H1 (cell line): ENCODE measurements around the gene CALM1. TPM values are rescaled to one million over a fixed set of nuclear protein-coding genes. Genes with fewer than 3 reads are reported as not detected.

ENCODE experiments used
- CTCF ChIA-PET: fragments of 300-600 bp; sonication (Branson Sonifier 250); formaldehyde crosslinking; loops from one replicate; lab custom pipeline; 2021; ENCODE audit not compliant: partially characterized antibody; lab: Charles Lee
- POLR2A ChIA-PET: fragments of 300-600 bp; sonication (Branson Sonifier 250); formaldehyde crosslinking; loops from one replicate; lab custom pipeline; 2021; ENCODE audit warnings: inconsistent platforms; ENCODE audit not compliant: partially characterized antibody; lab: Charles Lee
- DNase-seq, 2 experiments: peaks; one replicate each; pipeline versions ENCODE4 v3.0.0 to v3.0.0-alpha.2; 2010 to 2022; ENCODE audit warnings: low spot score in 2 of 2, low read depth in 1 of 2, mixed read lengths in 1 of 2
- FAIRE-seq: peaks from 2 replicates; lab custom pipeline; 2011; peaks lifted over from hg19 to GRCh38; lab: Jason Lieb, UNC
- H2AFZ ChIP-seq: 2 replicates; pipeline ENCODE4 v1.8.1; 2012; ENCODE audit warnings: low read length, inconsistent platforms
- H2AK5ac ChIP-seq: 2 replicates; pipeline ENCODE4 v1.6.1; 2013; ENCODE audit warnings: low read depth, low read length
- H2BK120ac ChIP-seq: replicated peaks from 2 replicates; pipeline ENCODE3; 2013; ENCODE audit warnings: low read depth, low read length, inconsistent platforms
- H2BK12ac ChIP-seq: 2 replicates; pipeline ENCODE4 v1.6.1; 2013; ENCODE audit warnings: low read depth, low read length
- H2BK15ac ChIP-seq: 2 replicates; pipeline ENCODE4 v1.6.1; 2013; ENCODE audit warnings: low read length
- H2BK20ac ChIP-seq: 2 replicates; pipeline ENCODE4 v1.6.1; 2013; ENCODE audit warnings: low read length
- H2BK5ac ChIP-seq: 2 replicates; pipeline ENCODE4 v1.6.1; 2013; ENCODE audit warnings: low read depth, low read length
- H3K14ac ChIP-seq: 2 replicates; pipeline ENCODE4 v1.6.1; 2013; ENCODE audit warnings: inconsistent platforms; ENCODE audit not compliant: insufficient read length
- H3K18ac ChIP-seq: 2 replicates; pipeline ENCODE4 v1.6.1; 2013; ENCODE audit warnings: low read length; ENCODE audit errors: extremely low read depth
- H3K23ac ChIP-seq: 2 replicates; pipeline ENCODE4 v1.6.1; 2013; ENCODE audit warnings: inconsistent platforms; ENCODE audit not compliant: insufficient read length
- H3K23me2 ChIP-seq: 2 replicates; pipeline ENCODE4 v1.6.1; 2013; ENCODE audit warnings: low read depth, low read length
- H3K27ac ChIP-seq: 2 replicates; pipeline ENCODE4 v1.6.1; 2011; ENCODE audit warnings: low read depth, low read length, inconsistent platforms
- H3K27me3 ChIP-seq, 4 experiments: replicated peaks in 1 of 4; 1 replicate in 1 of 4; 2 replicates in 3 of 4; pipeline versions ENCODE4 v1.6.1 to v1.8.1; 2011 to 2013; ENCODE audit warnings: low read length in 3 of 4, mild to moderate bottlenecking in 3 of 4, inconsistent platforms in 2 of 4, mixed read lengths in 2 of 4, moderate library complexity in 1 of 4; ENCODE audit not compliant: control insufficient read depth in 3 of 4, insufficient read depth in 3 of 4; ENCODE audit errors: extremely low read depth in 1 of 4
- H3K36me3 ChIP-seq, 4 experiments: 2 replicates each; pipeline versions ENCODE4 v1.6.1 to v1.8.1; 2011 to 2013; ENCODE audit warnings: mild to moderate bottlenecking in 4 of 4, low read length in 3 of 4, moderate library complexity in 2 of 4, control low read depth in 1 of 4, inconsistent platforms in 1 of 4; ENCODE audit not compliant: insufficient read depth in 4 of 4, control insufficient read depth in 2 of 4
- H3K4ac ChIP-seq: replicated peaks from 2 replicates; pipeline ENCODE3; 2013; ENCODE audit warnings: low read length, low read depth, mixed read lengths, inconsistent platforms; ENCODE audit not compliant: insufficient read length
- H3K4me1 ChIP-seq, 4 experiments: replicated peaks in 1 of 4; 1 replicate in 1 of 4; 2 replicates in 3 of 4; pipeline versions ENCODE4 v1.6.1 to v1.8.1; 2011 to 2013; ENCODE audit warnings: low read length in 3 of 4, inconsistent platforms in 2 of 4, mixed read lengths in 1 of 4; ENCODE audit not compliant: insufficient read depth in 4 of 4, control insufficient read depth in 3 of 4
- H3K4me2 ChIP-seq, 2 experiments: 2 replicates each; pipeline versions ENCODE4 v1.6.1 to v1.8.1; 2011 to 2013; ENCODE audit warnings: low read depth in 2 of 2, low read length in 2 of 2, control low read depth in 1 of 2, inconsistent platforms in 1 of 2, mild to moderate bottlenecking in 1 of 2; ENCODE audit not compliant: insufficient read depth in 1 of 2
- H3K4me3 ChIP-seq, 4 experiments: fragments of 200-600, 300-600 bp in 1 of 4; sonication (generic), shearing (Covaris generic), sonication (Bioruptor Twin) in 1 of 4; 2 replicates each; pipeline versions ENCODE4 v1.5.1 to v1.8.1; 2011 to 2016; ENCODE audit warnings: low read length in 4 of 4, low read depth in 3 of 4, control low read depth in 2 of 4, inconsistent platforms in 2 of 4, mild to moderate bottlenecking in 2 of 4, mixed read lengths in 1 of 4, moderate library complexity in 1 of 4; ENCODE audit not compliant: insufficient read depth in 2 of 4; ENCODE audit errors: extremely low read depth in 1 of 4
- H3K56ac ChIP-seq: replicated peaks from 2 replicates; pipeline ENCODE3; 2013; ENCODE audit warnings: low read depth, mild to moderate bottlenecking, mixed read lengths, low read length, inconsistent platforms; ENCODE audit not compliant: insufficient read length
- H3K79me1 ChIP-seq: 2 replicates; pipeline ENCODE4 v1.6.1; 2013; ENCODE audit warnings: low read depth, low read length, control low read depth
- H3K79me2 ChIP-seq, 2 experiments: 2 replicates each; pipeline versions ENCODE4 v1.6.1 to v1.8.1; 2012 to 2013; ENCODE audit warnings: low read length in 2 of 2, mild to moderate bottlenecking in 2 of 2, inconsistent platforms in 1 of 2; ENCODE audit not compliant: insufficient read depth in 2 of 2, control insufficient read depth in 1 of 2
- H3K9ac ChIP-seq, 4 experiments: replicated peaks in 1 of 4; 1 replicate in 1 of 4; 2 replicates in 3 of 4; pipeline versions ENCODE4 v1.6.1 to v1.8.1; 2011 to 2013; ENCODE audit warnings: low read depth in 3 of 4, low read length in 3 of 4, control low read depth in 2 of 4, mild to moderate bottlenecking in 2 of 4, moderate library complexity in 2 of 4, inconsistent platforms in 1 of 4; ENCODE audit errors: extremely low read depth in 1 of 4
- H3K9me3 ChIP-seq, 2 experiments: 2 replicates each; pipeline versions ENCODE4 v1.6.1 to v1.8.1; 2012 to 2013; ENCODE audit warnings: mild to moderate bottlenecking in 2 of 2, moderate library complexity in 2 of 2, control low read depth in 1 of 2, inconsistent platforms in 1 of 2, low read depth in 1 of 2, low read length in 1 of 2, mixed read lengths in 1 of 2; ENCODE audit not compliant: insufficient read depth in 2 of 2
- H4K20me1 ChIP-seq, 2 experiments: replicated peaks in 1 of 2; 2 replicates each; pipeline versions ENCODE3 to v1.8.1; 2011 to 2013; ENCODE audit warnings: inconsistent platforms in 2 of 2, low read length in 2 of 2, mild to moderate bottlenecking in 1 of 2; ENCODE audit not compliant: insufficient read depth in 2 of 2, control insufficient read depth in 1 of 2
- H4K5ac ChIP-seq: 2 replicates; pipeline ENCODE4 v1.6.1; 2013; ENCODE audit warnings: low read length, low read depth, mixed read lengths, inconsistent platforms; ENCODE audit not compliant: insufficient read length
- H4K8ac ChIP-seq: 2 replicates; pipeline ENCODE4 v1.8.0; 2013; ENCODE audit warnings: mild to moderate bottlenecking, moderate library complexity, low read length, inconsistent platforms; ENCODE audit not compliant: insufficient read depth; ENCODE audit errors: extremely low read depth
- H4K91ac ChIP-seq: replicated peaks from 2 replicates; pipeline ENCODE3; 2013; ENCODE audit warnings: low read length, mixed read lengths, inconsistent platforms; ENCODE audit not compliant: insufficient read length
- EP300 ChIP-seq, 2 experiments: IDR thresholded peaks; 1 replicate in 1 of 2; 2 replicates in 1 of 2; pipeline ENCODE4 v1.6.1; 2011 to 2012; ENCODE audit warnings: low read depth in 2 of 2, low read length in 2 of 2, mild to moderate bottlenecking in 2 of 2, borderline replicate concordance in 1 of 2, inconsistent platforms in 1 of 2, moderate library complexity in 1 of 2
- HDAC2 ChIP-seq, 2 experiments: fragments of 300-600 bp in 1 of 2; sonication (generic) in 1 of 2; IDR thresholded peaks; 2 replicates each; pipeline ENCODE4 v1.6.1; 2011 to 2012; ENCODE audit warnings: low read depth in 2 of 2, low read length in 2 of 2, mild to moderate bottlenecking in 2 of 2, moderate library complexity in 2 of 2, borderline replicate concordance in 1 of 2, inconsistent platforms in 1 of 2
- SP1 ChIP-seq: IDR thresholded peaks from 2 replicates; pipeline ENCODE4 v1.6.1; 2011; ENCODE audit warnings: low read depth, low read length
- WGBS, 2 experiments: shearing (Covaris generic) in 1 of 2; methylation state at CpG; one replicate each; pipeline versions ENCODE4 v1.1.6 to v1.1.7; 2013 to 2015; ENCODE audit warnings: low lambda C conversion rate in 2 of 2, mixed read lengths in 2 of 2, inconsistent platforms in 1 of 2, low coverage in 1 of 2, missing lambda C conversion rate in 1 of 2; ENCODE audit not compliant: insufficient replicate concordance in 2 of 2, insufficient coverage in 1 of 2, insufficient read length in 1 of 2; ENCODE audit errors: extremely low coverage in 1 of 2, missing lambda C conversion rate in 1 of 2; 5-methylcytosine and 5-hydroxymethylcytosine counted together
- polyA plus RNA-seq, 7 experiments: library from polyadenylated mRNA; depleted of rRNA in 3 of 7; stranded (reverse) in 5 of 7; unstranded in 2 of 7; fragments of >200 nt in 5 of 7; fragments of 200-250 nt in 2 of 7; gene quantifications; 1 replicate in 5 of 7; 2 replicates in 1 of 7; 4 replicates in 1 of 7; pipeline versions ENCODE4 v1.2.1 to v1.2.3, GENCODE V29; 2011 to 2013; ENCODE audit warnings: missing spikeins in 2 of 7, mixed read lengths in 2 of 7
- total RNA-seq: library from RNA; stranded (reverse); fragmentation: NEBNext Ultra II Directional; extraction: Animal tissue kit (Norgen Biotek cat#: 25700); gene quantifications from 2 replicates; pipeline ENCODE4 v1.2.1, GENCODE V29; 2021

Gene CALM1
- total and polyA plus RNA-seq, 2 of the 8 experiments (the other 6 are each of a cell fraction or from before 2014, with no cell fraction given), result 285 to 422 TPM

- ChIA-PET CTCF (interaction anchor here (1.1 to 2.8 kb wide), 6 partner anchors 9 to 70 kb away, joined by 3 to 6 read pairs (median 3); no protein-coding TSS in a partner anchor), POLR2A (interaction anchor here (1.6 kb wide), 1 partner anchor 49 kb away, joined by 3 read pairs; the partner anchor contains the start of gene CALM1)
- Histone ChIP-seq H2BK20ac (0 out of 2 replicates have a peak overlapping the region, but pooled peaks have one; percentile 24), H3K9ac (no peak overlapping the region), H2BK15ac (no peak overlapping the region), H4K20me1 (no peaks in the 10 kb centered on the region), H3K23ac (no peak overlapping the region), H3K4ac (no peak overlapping the region), H3K56ac (no peak overlapping the region), H3K18ac (no peak overlapping the region), H3K23me2 (no peaks in the 10 kb centered on the region), H2BK5ac (no peak overlapping the region), H2BK120ac (no peak overlapping the region), H3K4me1 (peaks cover 0 to 15% (median 3%) of the 10 kb centered on the region in 4 experiments; a peak in 4 of 7 replicates), H3K79me2 (no peaks in the 10 kb centered on the region), H2BK12ac (no peak overlapping the region; the same call in 1 of the 2 replicates), H3K4me2 (no peak overlapping the region), H3K79me1 (no peaks in the 10 kb centered on the region), H3K9me3 (peaks cover 0 to 3% of the 10 kb centered on the region in 2 experiments; a peak in 1 of 4 replicates), H2AFZ (no peak overlapping the region), H3K27ac (no peak overlapping the region), H4K8ac (no peak overlapping the region), H4K91ac (no peak overlapping the region), H3K36me3 (no peaks in the 10 kb centered on the region), H2AK5ac (no peak overlapping the region), H3K4me3 (no peak overlapping the region), H4K5ac (no peak overlapping the region), H3K27me3 (no peaks in the 10 kb centered on the region), H3K14ac (no peak overlapping the region)
- DNase-seq (no peak), FAIRE-seq (no peak)
- WGBS, 2 experiments, result 87% methylated on average over 4 of the region's 4 CpGs; no CpG with 5 or more reads in 1 of the 2 experiments
- TF ChIP-seq EP300 (IDR thresholded peaks at IDR 0.05; ENCODE audit: borderline replicate concordance in 1 of 2, low read depth in 2 of 2, low read length in 2 of 2) (no peak), HDAC2 (IDR thresholded peaks at IDR 0.05; ENCODE audit: borderline replicate concordance in 1 of 2, low read depth in 2 of 2, low read length in 2 of 2) (no peak), SP1 (no peak)
These were observed 49.6 kb downstream of the CALM1 start for GRCh38 chr14:90446405-90446804.
